ENCODE results near the gene POMT2. TPM values are rescaled to one million over a fixed set of nuclear protein-coding genes. Genes with fewer than 3 reads are reported as not detected.

Gene POMT2, protein sequence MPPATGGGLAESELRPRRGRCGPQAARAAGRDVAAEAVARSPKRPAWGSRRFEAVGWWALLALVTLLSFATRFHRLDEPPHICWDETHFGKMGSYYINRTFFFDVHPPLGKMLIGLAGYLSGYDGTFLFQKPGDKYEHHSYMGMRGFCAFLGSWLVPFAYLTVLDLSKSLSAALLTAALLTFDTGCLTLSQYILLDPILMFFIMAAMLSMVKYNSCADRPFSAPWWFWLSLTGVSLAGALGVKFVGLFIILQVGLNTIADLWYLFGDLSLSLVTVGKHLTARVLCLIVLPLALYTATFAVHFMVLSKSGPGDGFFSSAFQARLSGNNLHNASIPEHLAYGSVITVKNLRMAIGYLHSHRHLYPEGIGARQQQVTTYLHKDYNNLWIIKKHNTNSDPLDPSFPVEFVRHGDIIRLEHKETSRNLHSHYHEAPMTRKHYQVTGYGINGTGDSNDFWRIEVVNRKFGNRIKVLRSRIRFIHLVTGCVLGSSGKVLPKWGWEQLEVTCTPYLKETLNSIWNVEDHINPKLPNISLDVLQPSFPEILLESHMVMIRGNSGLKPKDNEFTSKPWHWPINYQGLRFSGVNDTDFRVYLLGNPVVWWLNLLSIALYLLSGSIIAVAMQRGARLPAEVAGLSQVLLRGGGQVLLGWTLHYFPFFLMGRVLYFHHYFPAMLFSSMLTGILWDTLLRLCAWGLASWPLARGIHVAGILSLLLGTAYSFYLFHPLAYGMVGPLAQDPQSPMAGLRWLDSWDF
- total RNA-seq, result 43.2 and 48.2 TPM in 2 replicates
- polyA plus RNA-seq, result 19.5 and 22.4 TPM in 2 replicates
- 12.8 and 12.9 TPM in 2 replicates for polyA plus RNA-seq (2011; cell fraction: cytosol; rRNA removed)
- polyA plus RNA-seq (2011; cell fraction: nucleus; rRNA removed), result 78.2 and 83.4 TPM in 2 replicates
- 21.6 and 24.5 TPM in 2 replicates for polyA plus RNA-seq (2012)
- polyA minus RNA-seq, result 31.2 and 52.8 TPM in 2 replicates
- 10.1 TPM for polyA minus RNA-seq (2011; cell fraction: cytosol; rRNA and poly(A)+ RNA removed)
- 32.2 and 55.2 TPM in 2 replicates for polyA minus RNA-seq (2011; cell fraction: nucleus; rRNA and poly(A)+ RNA removed)
- percentile 61 among the genes with signal in this experiment for Bru-seq, nascent RNA
- percentile 62 among the genes with signal in this experiment for BruChase-seq, experiment 1, labeled RNA remaining after a 6-hour chase
- BruChase-seq, experiment 2, labeled RNA remaining after a 2-hour chase, result percentile 71 among the genes with signal in this experiment
- long read RNA-seq, full-length matches to known transcripts, result 8 of 27 reads
- long read RNA-seq, partial matches to known transcripts, result 2 of 27 reads
- long read RNA-seq, other reads (novel, unspliced or antisense), result 17 of 27 reads

DNA sequence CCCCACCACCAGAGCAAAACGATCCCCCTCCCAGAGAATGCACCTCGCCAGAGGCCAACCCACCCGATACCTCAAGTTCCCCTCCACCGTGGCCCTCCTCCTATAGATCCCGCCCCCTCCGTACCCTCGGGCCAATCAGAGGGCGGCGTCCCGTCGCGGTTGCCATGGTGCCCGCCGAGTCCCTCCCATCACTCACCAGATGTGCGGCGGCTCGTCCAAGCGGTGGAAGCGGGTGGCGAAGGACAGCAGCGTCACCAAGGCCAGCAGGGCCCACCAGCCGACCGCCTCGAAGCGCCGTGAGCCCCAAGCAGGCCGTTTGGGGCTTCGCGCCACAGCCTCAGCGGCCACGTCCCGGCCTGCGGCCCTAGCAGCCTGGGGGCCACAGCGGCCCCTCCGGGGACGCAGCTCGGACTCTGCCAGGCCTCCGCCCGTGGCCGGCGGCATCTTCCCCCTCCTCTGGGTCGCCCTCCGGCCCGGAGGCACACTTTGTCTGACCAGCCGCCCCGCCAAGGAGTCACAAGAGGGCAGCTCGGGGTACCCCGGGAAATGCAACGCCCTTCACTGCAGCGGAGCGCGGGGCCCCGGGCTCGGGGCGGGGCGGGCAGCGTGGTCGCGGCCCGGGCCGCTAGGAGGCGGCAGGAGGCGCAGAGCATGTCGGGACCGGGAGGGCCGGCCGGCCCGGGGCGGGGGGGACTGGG lies at the start of gene POMT2:
Gene POMT2, minus strand, starts transcription at position 646 of the 698 bp plus-strand sequence. Its CDS starts 202 bp downstream, at position 444.
- H4K20me1 ChIP-seq (replicated peaks; ENCODE audit: control insufficient read depth, extremely low read depth, insufficient read depth, low read length), result no peaks in the 10 kb centered on the region

More for the DNA sequence above, at the start of gene POMT2:
- Histone ChIP-seq H3K79me2 (ENCODE audit: control insufficient read depth, insufficient read depth, low read length) (peaks cover 14% of the 10 kb centered on the region), H3K4me2 (ENCODE audit: insufficient read depth, low read length) (peak within 1 kb of the TSS; percentile 76), H2AFZ (ENCODE audit: low read depth, low read length) (peak within 1 kb of the TSS; percentile 92), H3K9me3 (replicated peaks; ENCODE audit: control insufficient read depth, insufficient read depth, low read length) (no peaks in the 10 kb centered on the region), H3K9me1 (replicated peaks; ENCODE audit: control insufficient read depth, extremely low read depth, insufficient read depth, low read length) (no peaks in the 10 kb centered on the region), H3K36me3 (ENCODE audit: control insufficient read depth in 2 of 2, extremely low read depth in 1 of 2, insufficient read depth in 2 of 2, low read length in 2 of 2) (no peaks in the 10 kb centered on the region), H3K9ac (replicated peaks; ENCODE audit: extremely low read depth, insufficient read depth, low read length) (peak within 1 kb of the TSS; percentile 90), H3K27ac (ENCODE audit: insufficient read depth, low read depth, low read length) (peak within 1 kb of the TSS; percentile 94), H3K4me1 (ENCODE audit: control insufficient read depth, extremely low read depth, insufficient read depth, low read length) (peaks cover 17% of the 10 kb centered on the region), H3K27me3 (ENCODE audit: control insufficient read depth in 2 of 2, insufficient read depth in 2 of 2, low read length in 2 of 2) (no peaks in the 10 kb centered on the region), H3K4me3 (replicated peaks in 1 of 3; ENCODE audit: insufficient read depth in 1 of 3, low read depth in 1 of 3, low read length in 3 of 3) (peak within 1 kb of the TSS; percentile 66 to 93 (median 76))
- ChIA-PET CTCF (interaction anchor here (0.6 to 3.1 kb wide), 11 partner anchors 11 to 250 kb away, joined by 3 to 22 read pairs (median 4); partner anchors contain the start of genes SAMD15 and TMED8), POLR2A (interaction anchor here (0.6 to 1.8 kb wide), 5 partner anchors 17 to 284 kb away, joined by 3 to 8 read pairs (median 3); partner anchors contain the start of genes SAMD15 and TMED8)
- dilution Hi-C loops (cut with MboI; ENCODE audit: extremely low pct_ligation_motif_present, low sequenced_read_pairs), result no loop called here
- TF ChIP-seq GATA2 (IDR thresholded peaks at IDR 0.05; ENCODE audit: insufficient read depth, insufficient read length, low read depth, low read length), result no peak
- TF ChIP-seq, protein P1, sequence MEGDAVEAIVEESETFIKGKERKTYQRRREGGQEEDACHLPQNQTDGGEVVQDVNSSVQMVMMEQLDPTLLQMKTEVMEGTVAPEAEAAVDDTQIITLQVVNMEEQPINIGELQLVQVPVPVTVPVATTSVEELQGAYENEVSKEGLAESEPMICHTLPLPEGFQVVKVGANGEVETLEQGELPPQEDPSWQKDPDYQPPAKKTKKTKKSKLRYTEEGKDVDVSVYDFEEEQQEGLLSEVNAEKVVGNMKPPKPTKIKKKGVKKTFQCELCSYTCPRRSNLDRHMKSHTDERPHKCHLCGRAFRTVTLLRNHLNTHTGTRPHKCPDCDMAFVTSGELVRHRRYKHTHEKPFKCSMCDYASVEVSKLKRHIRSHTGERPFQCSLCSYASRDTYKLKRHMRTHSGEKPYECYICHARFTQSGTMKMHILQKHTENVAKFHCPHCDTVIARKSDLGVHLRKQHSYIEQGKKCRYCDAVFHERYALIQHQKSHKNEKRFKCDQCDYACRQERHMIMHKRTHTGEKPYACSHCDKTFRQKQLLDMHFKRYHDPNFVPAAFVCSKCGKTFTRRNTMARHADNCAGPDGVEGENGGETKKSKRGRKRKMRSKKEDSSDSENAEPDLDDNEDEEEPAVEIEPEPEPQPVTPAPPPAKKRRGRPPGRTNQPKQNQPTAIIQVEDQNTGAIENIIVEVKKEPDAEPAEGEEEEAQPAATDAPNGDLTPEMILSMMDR (IDR thresholded peaks at IDR 0.05; ENCODE audit: extremely low read depth in 1 of 2, insufficient read depth in 1 of 2, low read depth in 1 of 2, low read length in 2 of 2), result peak; percentile 33 to 44
- FAIRE-seq (peak; percentile 93), DNase-seq (ENCODE audit: low read depth, low spot score) (peak; percentile 94)
- intact Hi-C loops (cut with micrococcal nuclease), result loop anchor here (1.0 to 5.0 kb wide), 8 partner anchors 17 to 388 kb away; partner anchors contain the start of genes ALKBH1, CIPC, SAMD15 and SLIRP
- BruUV-seq (replicated peaks), result no TSS peak
